ENCODE results near the gene CLMP.
A peak's percentile ranks its signal among the peaks of the same experiment; 100 is the strongest.

The CLMP gene

GRCh38 chr11:123122852-123123251 is 72.2 kb downstream of the CLMP start:
- no peak for TF ChIP-seq CTCF (IDR thresholded peaks at IDR 0.05; ENCODE audit: insufficient read depth, low read length, poor library complexity, severe bottlenecking)
- no peak for DNase-seq (ENCODE audit: extremely low read depth, insufficient read length)
- no peaks in the 10 kb centered on the region for H3K27me3 ChIP-seq (replicated peaks; ENCODE audit: control insufficient read depth, insufficient read depth, low read length)
- H3K4me3 ChIP-seq (replicated peaks; ENCODE audit: low read depth, low read length), result no peak overlapping the region
- H3K36me3 ChIP-seq (ENCODE audit: control insufficient read depth, insufficient read depth, low read length), result no peaks in the 10 kb centered on the region

DNA sequence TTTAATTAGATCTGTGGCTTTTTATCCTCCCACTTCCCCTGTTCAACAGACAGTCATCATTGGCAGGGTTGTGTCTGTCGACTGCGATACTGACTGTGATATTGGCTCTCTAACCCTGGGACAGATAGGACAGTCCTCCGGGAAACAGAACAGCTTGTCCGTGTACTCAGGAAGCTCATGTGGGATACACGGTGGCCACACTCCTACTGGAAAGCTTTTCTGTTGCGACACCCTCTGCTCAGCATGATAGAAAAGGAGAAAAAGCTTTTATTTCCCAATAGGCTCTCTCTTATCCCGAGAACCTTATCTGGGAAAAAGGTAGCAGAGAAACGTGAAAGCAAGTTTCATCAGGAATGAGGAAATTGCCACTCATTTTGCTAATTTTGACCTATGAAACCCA is 72.7 kb downstream of the CLMP start:
- Histone ChIP-seq H3K36me3 (ENCODE audit: control insufficient read depth, insufficient read depth, low read length) (no peaks in the 10 kb centered on the region), H3K27me3 (replicated peaks; ENCODE audit: control insufficient read depth, insufficient read depth, low read length) (no peaks in the 10 kb centered on the region), H3K4me3 (replicated peaks; ENCODE audit: low read depth, low read length) (no peak overlapping the region)
- TF ChIP-seq CTCF (IDR thresholded peaks at IDR 0.05; ENCODE audit: insufficient read depth, low read length, poor library complexity, severe bottlenecking), result no peak
- no peak for DNase-seq (ENCODE audit: extremely low read depth, insufficient read length)

GRCh38 chr11:123116486-123116885 is 78.6 kb downstream of the CLMP start:
- no peak for DNase-seq (ENCODE audit: extremely low read depth, insufficient read length)
- Histone ChIP-seq H3K4me3 (replicated peaks; ENCODE audit: low read depth, low read length) (no peak overlapping the region), H3K36me3 (ENCODE audit: control insufficient read depth, insufficient read depth, low read length) (no peaks in the 10 kb centered on the region), H3K27me3 (replicated peaks; ENCODE audit: control insufficient read depth, insufficient read depth, low read length) (no peaks in the 10 kb centered on the region)
- TF ChIP-seq CTCF (IDR thresholded peaks at IDR 0.05; ENCODE audit: insufficient read depth, low read length, poor library complexity, severe bottlenecking), result no peak

- no peaks in the 10 kb centered on the region for H3K36me3 ChIP-seq (ENCODE audit: control insufficient read depth, insufficient read depth, low read length)
- H3K4me3 ChIP-seq (replicated peaks; ENCODE audit: low read depth, low read length), result no peak overlapping the region
- no peaks in the 10 kb centered on the region for H3K27me3 ChIP-seq (replicated peaks; ENCODE audit: control insufficient read depth, insufficient read depth, low read length)
- peak; percentile 9 for DNase-seq (ENCODE audit: extremely low read depth, insufficient read length)
- TF ChIP-seq CTCF (IDR thresholded peaks at IDR 0.05; ENCODE audit: insufficient read depth, low read length, poor library complexity, severe bottlenecking), result peak; percentile 63
These were observed 83.6 kb downstream of the CLMP start for GRCh38 chr11:123111465-123111864.

- Histone ChIP-seq H3K4me3 (replicated peaks; ENCODE audit: low read depth, low read length) (no peak overlapping the region), H3K36me3 (ENCODE audit: control insufficient read depth, insufficient read depth, low read length) (no peaks in the 10 kb centered on the region), H3K27me3 (replicated peaks; ENCODE audit: control insufficient read depth, insufficient read depth, low read length) (no peaks in the 10 kb centered on the region)
- no peak for DNase-seq (ENCODE audit: extremely low read depth, insufficient read length)
- TF ChIP-seq CTCF (IDR thresholded peaks at IDR 0.05; ENCODE audit: insufficient read depth, low read length, poor library complexity, severe bottlenecking), result no peak
These were observed 84.7 kb downstream of the CLMP start for GRCh38 chr11:123110397-123110796.

DNA sequence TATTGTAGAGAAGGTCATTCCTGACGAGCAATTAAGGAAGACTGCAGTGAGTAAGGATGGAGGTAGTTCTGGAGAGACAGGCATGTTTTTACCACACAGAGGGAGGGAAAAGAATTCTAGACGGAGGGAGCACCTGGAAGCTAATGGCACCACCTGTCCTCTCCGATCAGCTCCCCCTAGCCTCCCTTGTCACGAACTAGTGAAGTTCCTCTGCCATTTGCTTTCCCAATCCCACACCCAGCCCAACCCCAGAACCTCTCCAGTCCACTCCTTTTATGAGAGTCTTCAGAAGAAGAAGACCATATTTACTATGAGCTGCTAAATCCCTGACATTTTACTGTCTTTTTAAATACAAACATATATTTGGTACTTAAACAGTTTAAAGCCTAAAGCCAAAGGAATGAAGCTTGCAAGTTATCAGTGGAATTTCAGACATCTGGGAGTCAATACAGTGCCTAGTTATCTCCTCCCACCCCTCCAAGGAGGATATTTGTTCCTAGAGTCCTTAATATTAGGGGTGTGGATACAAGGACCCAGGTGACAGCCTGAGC is 87.0 kb downstream of the CLMP start:
- no peak for DNase-seq (ENCODE audit: extremely low read depth, insufficient read length)
- Histone ChIP-seq H3K36me3 (ENCODE audit: control insufficient read depth, insufficient read depth, low read length) (no peaks in the 10 kb centered on the region), H3K27me3 (replicated peaks; ENCODE audit: control insufficient read depth, insufficient read depth, low read length) (no peaks in the 10 kb centered on the region), H3K4me3 (replicated peaks; ENCODE audit: low read depth, low read length) (no peak overlapping the region)
- TF ChIP-seq CTCF (IDR thresholded peaks at IDR 0.05; ENCODE audit: insufficient read depth, low read length, poor library complexity, severe bottlenecking), result no peak

Data from GM06990 (cell line).